SK-N-SH (cell line): Measurements from ENCODE around the gene EEF1AKMT3.

Source experiments
- CHD2 ChIP-seq: fragments of 150-350 bp; IDR thresholded peaks from 2 replicates; pipeline ENCODE4 v1.6.1; 2018; ENCODE audit warnings: low read length; ENCODE audit not compliant: partially characterized antibody
- JUND ChIP-seq: IDR thresholded peaks from 2 replicates; pipeline ENCODE4 v1.4.0; 2012
- RFX5 ChIP-seq: IDR thresholded peaks from 2 replicates; pipeline ENCODE4 v1.6.1; 2012; ENCODE audit warnings: mild to moderate bottlenecking, improper control_type of control experiment, low read length
- TF ChIP-seq, protein P1 (sequence below): IDR thresholded peaks from 2 replicates; pipeline ENCODE4 v1.4.0; 2012; ENCODE audit warnings: low read depth, borderline replicate concordance

DNA sequence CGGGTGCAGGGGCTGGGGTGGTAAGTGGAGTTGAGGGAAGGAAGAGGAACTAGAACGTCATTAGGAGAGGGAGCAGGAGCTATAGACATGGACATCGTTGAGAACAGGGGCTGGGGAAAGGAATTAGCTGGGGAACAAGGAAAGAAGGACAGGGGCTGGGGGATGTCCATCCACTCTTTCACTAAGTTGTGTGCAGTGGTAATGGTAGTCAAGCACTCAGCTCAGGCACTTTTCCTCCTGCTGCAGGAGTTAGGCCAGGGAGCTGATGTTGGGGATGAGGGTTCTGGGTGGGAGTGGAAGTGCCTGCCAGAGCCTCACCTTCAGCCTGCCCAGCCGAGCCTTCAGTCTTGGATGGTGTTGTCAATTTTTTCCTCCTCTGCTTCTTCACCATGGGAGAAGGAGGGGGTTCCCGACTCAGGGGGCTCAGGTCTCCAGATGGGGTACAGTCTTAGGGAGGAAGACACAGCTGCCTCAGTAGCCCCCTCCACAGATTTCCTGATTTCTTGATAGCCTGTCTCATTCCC lies 43.0 kb upstream of the EEF1AKMT3 start:
- TF ChIP-seq, protein P1, sequence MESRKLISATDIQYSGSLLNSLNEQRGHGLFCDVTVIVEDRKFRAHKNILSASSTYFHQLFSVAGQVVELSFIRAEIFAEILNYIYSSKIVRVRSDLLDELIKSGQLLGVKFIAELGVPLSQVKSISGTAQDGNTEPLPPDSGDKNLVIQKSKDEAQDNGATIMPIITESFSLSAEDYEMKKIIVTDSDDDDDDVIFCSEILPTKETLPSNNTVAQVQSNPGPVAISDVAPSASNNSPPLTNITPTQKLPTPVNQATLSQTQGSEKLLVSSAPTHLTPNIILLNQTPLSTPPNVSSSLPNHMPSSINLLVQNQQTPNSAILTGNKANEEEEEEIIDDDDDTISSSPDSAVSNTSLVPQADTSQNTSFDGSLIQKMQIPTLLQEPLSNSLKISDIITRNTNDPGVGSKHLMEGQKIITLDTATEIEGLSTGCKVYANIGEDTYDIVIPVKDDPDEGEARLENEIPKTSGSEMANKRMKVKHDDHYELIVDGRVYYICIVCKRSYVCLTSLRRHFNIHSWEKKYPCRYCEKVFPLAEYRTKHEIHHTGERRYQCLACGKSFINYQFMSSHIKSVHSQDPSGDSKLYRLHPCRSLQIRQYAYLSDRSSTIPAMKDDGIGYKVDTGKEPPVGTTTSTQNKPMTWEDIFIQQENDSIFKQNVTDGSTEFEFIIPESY: no peak
- TF ChIP-seq RFX5 (no peak), JUND (no peak), CHD2 (no peak)
